Raji (cell line): Measurements from ENCODE around the gene GRIK5.

Source experiments
- POLR2A ChIP-seq: IDR thresholded peaks from 2 replicates; pipeline ENCODE4 v1.6.1; 2011; ENCODE audit warnings: low read depth, low read length, control low read depth; ENCODE audit not compliant: insufficient read depth

Gene GRIK5

DNA sequence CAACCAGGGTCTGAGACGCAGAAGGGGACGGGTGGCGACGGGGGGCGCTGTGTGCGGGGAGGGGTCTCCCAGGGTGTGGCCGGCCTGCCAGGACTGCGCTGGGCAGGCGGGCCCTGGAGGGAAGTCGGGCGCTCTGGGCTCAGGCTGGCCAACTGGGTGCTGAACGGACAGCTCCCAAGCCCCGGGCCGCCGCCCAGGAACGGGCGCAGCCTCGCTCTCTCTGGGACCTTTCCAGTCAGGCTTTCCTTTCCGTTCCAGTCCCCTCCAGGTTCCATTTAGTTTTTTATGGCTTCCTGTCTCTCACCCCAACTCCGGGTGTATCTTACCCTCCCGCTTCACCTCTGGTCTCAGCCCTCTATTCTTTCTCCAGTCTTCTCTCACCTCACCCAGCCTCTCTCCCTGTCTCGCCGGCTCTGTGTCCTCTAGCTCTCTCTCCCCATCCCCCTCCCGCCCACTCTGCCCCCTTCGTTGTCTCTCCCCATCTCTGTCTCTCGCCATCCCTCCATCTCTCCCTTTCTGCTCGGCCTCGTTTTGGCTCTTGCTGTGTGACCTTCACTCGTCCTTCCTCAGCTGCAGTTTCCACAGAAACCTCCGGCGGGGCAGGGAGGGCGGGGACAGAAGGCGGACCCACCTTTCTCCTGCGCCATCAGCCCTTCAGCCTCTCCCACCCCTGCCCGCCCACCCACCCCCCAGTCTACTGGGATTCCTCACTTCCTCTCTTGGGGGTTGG, 72.7 kb downstream of the GRIK5 start:
- no peak for TF ChIP-seq POLR2A

DNA sequence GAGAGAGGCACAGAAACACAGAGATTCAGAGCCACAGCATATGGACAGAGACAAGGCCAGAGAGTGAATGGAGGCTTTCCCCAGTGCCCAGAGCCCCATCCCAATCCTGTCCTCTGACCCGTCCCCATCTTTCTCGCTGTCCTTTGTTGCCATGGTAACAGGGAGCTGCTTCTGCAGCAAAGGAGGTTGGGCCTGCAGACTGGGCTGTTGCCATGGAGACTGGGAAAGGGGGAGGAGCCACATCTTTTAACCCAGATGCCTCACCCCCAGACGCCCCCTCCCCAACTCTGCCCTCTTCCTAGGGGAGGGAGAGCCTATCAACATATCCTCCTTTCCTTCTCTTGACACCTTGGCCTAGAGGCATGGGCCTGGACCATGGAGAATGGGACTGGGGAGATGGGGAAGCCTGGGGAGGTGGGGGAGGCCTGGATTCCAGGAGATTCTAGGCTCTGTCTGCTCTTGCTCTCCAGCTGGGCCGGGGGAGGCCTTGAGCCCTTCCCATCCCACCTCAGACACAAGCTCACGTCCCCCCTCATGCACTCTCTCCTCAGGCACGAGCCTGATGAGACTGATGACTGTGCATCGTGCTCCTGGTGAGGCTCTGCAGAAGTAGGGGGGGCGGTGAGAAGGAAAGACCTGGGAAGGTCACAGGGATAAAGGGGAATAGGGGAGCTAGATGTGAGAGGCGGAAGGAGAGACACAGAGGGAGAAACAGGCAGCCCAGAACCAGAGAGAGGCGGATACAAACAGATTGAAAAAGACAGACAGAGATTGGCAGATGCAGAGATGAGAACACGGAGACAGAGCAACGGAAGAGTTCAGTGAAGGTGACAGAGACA, 73.8 kb downstream of the GRIK5 start:
- TF ChIP-seq POLR2A: no peak

DNA sequence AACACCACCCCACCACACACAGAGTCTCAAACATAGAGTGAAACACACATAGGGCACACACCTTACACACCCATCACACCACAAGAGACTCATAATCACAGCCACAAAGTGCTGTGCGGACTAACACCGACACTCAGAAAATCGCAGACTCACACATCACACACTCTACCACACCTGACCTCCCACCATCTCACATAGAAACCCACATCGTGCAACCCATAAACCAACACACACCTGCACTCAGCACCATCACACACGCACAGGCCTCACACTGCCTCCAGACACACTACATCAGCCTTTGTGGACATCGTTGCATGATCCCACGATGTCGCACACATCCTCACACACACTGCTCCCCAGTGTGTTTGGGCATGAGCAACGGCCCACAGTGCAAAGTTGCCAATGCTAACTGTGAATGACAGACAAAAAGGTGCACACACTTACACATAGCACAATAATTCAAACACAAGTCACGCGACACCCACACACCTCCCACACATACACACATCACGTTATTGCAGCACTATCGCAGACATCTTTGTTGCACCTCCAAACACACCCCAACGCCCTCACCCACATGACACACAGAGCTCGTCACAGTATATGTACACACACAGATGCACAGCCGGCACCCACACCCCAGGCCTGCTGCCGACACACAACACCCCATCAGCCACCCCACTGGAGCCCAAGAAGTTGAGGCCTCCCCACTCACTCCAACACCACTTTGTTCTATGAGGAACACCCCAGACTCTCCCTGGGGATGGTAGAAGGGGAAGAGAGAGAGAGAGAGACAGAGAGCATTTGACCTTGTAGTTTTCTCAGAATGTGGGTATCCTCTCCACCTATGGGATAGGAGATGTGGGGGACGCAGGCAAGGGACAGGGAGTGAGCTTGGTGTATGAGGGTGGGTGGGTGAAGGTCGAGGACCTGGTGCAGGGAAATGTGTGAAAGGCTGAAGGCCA, 74.7 kb downstream of the GRIK5 start:
- no peak for TF ChIP-seq POLR2A

GRCh38 chr19:41994521-41994971, 75.5 kb downstream of the GRIK5 start:
- no peak for TF ChIP-seq POLR2A

DNA sequence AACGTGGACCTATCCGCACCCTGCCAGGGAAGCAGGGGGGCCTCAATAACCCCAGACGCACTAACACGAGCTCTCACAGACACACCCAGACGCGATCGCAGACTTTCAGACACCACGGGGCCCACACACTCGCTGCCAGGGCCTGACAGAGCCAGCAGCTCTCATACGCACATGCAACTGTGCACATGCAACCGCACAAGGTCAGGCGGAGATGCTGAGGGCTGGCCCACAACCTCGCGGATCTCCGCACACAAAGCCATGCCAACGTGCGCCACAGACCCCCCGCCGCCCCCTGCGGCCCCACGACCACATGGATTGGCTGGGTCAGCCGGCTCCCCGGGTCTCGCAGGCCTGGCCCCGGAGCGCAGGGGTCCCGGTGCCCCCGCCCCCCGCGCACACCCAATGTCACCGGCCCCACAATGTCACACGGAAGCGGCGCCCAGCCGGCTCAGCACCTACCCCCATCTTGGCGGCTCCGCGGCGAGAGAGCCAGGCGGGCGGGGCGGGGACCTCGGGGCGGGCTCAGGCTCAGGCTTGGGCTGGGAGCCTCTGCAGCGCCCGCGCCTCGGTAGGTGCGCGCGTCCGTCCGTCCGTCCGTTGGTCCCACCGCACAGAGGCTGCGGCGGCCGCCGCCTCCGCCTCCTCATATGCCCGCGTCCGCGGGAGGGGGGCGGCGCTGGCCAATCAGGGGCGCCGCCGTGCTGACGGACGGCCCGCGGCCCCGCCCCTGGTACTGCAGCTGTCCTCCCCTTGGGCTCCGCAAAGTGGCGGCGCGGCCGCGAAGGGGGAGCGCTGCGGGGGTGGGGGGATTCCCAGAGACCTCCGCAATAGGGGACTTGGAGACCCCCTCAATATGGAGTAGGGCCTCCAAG, 76.2 kb downstream of the GRIK5 start, which contains the start of gene ATP1A3:
ATP1A3 (minus strand) TSS at position 619 of the 872 bp plus-strand sequence; CDS start at position 465, 154 bp downstream.
- TF ChIP-seq POLR2A: peak; percentile 73

- no peak for TF ChIP-seq POLR2A
Observed at GRCh38 chr19:41991025-41991424, 79.0 kb downstream of the GRIK5 start.

- TF ChIP-seq POLR2A: no peak
Observed at GRCh38 chr19:41990615-41991014, 79.4 kb downstream of the GRIK5 start.

GRCh38 chr19:41990028-41990427, 80.0 kb downstream of the GRIK5 start:
- no peak for TF ChIP-seq POLR2A

DNA sequence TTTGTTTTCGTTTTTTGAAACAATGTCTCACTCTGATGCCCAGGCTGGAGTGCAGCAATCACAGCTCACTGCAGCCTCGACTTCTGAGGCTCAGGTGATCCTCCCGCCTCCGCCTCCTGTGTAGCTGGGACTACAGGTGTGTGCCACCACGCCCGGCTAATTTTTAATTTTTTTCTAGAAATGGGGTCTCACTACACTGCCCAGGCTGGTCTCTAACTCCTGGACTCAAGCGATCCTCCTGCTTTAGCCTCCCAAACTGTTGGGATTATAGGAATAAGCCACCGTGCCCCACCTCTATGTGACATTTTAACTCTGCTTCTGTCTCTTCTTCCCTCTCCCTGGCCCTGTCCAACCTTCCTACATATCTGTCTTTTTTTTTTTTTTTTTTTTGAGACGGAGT, 81.1 kb downstream of the GRIK5 start:
- no peak for TF ChIP-seq POLR2A

DNA sequence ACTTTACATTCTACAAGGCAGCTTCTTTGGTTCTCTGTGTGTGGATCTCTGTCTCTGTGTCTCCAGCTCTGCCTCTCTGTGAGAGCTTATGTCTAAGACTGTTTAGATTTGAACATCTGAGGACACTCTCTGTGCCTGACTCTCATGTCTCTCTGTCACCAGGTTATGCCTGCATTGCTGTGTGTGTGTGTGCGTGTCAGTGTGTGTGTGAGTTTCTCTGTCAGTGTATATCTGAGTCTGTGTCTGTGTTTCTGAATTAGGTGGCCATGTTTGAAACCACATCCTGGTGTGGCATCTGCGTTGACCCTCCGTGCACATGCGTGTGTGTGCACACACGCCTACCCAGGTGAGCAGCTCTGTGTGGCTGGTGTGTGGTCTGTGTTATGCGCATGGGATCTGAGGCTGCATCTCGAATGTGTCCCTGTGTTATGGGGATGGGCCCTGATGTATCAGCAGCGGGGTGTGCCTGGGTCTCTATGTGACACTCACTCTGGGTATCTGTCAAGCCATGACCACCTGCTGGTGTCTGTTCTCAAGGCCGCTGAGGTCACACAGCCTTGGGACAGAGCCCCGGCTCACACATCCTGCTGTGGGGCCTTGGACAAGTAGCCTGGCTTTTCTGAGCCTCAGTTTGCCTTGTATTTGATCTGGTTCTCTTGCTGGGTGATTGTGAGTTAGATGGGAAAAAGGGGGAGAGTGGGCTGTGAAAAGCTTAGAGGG, 82.7 kb downstream of the GRIK5 start:
- no peak for TF ChIP-seq POLR2A

DNA sequence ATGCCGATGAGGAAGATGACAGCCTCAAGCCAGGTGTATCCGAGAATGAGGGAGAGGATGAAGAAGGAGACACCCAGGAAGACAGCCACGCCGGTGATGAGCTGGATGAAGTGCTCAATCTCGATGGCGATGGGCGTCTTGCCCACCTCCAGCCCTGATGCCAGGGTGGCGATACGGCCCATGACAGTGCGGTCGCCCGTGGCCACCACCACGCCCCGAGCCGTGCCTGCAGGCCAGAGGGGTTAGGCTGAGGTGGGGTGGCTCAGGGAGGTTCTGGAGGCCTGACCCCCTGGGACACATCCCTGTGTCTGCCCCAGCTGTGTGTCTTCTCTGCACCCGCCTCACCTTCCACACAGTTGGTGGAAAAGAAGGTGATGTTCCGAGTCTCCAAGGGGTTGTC, 85.0 kb downstream of the GRIK5 start:
- TF ChIP-seq POLR2A: no peak

DNA sequence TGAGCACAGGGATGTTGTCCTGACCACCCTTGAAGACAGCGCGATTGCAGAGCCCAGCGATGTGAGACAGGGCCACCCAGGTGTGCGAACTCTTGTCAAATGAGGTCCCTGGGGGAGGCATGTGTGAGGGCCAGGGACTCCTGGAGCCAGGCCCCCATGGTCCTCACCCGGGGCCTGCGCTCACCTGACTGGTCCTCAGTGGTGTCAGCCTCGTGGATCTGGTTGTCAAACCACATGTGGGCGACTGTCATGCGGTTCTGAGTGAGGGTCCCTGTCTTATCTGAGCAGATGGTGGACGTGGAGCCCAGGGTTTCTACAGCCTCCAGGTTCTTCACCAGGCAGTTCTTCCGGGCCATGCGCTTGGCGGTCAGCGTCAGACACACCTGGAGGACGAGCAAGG, 88.3 kb downstream of the GRIK5 start:
- no peak for TF ChIP-seq POLR2A

DNA sequence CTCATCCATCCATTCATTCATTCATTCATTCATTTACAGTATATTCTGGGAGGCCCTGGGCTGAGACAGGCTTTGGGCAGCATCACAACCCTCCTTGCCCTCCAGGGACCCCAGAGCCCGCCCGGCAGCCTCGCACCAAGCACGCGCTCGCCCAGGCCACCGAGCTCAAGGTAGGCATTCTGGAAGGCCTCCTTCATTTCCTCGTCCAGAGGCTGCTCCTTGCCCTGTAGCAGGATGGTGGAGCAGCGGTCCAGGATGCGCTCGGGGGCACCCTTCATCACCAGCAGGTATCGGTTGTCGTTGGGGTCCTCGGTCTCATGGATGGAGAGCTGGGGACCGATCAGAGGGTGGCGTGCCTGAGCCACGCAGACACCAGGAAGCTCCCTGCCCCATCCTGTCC, 91.5 kb downstream of the GRIK5 start:
- TF ChIP-seq POLR2A: no peak

DNA sequence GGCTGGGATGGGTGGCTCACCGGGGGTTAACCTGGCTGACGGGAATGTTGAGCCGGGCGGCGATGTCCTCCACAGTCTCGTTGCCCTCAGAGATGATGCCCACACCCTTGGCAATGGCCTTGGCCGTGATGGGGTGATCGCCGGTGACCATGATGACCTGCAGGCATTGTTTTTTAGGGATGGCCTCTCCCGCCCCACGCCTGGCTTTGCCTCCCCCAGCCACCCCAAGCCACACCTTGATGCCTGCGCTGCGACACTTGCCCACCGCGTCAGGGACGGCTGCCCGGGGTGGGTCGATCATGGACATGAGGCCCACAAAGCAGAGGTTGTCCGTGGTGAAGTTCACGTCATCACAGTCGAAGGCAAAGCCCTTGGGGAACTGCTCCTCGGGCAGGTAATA, 92.1 kb downstream of the GRIK5 start:
- no peak for TF ChIP-seq POLR2A

- TF ChIP-seq POLR2A: no peak
Observed at GRCh38 chr19:41974652-41975051, 95.4 kb downstream of the GRIK5 start.
